ENCODE data around the gene CCDC90B. TPM values are rescaled to one million over a fixed set of nuclear protein-coding genes. Genes with fewer than 3 reads are reported as not detected.

The CCDC90B gene
- total and polyA plus RNA-seq, 10 of the 15 experiments (the other 5 are each of a cell fraction or from before 2014, with no cell fraction given) = 33.2 to 91.5 (median 59.2) TPM

GRCh38 chr11:83280256-83280655, 5.9 kb downstream of the CCDC90B start (continued):
- TF ChIP-seq PKNOX1 (IDR thresholded peaks at IDR 0.05) (no peak), RBBP5 (conservative IDR thresholded peaks at IDR 0.05) (no peak), PAX8 (IDR thresholded peaks at IDR 0.05) (no peak)

DNA sequence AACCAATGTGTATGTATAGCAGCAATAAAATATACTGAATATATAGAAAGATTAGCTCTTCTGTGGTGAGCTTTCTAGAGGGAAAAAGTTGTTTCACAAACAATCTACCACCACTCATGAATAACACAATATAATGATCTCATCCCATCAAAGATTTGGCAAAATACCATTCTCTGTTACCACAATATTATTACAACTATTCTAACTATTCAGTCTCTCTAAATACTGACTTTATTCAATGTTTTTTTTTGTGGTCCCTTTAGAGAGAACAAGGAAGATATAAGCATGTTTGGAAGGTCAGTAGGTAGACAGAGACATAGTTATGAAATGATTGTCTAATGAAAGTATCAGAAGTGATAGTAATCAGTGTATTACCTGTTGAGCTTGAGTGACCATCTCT, 7.8 kb downstream of the CCDC90B start:
- no peak for FAIRE-seq
- no peak overlapping the region for H3K9ac ChIP-seq (ENCODE audit: control insufficient read depth, insufficient read depth, low read length)
- intact Hi-C loops (cut with micrococcal nuclease; ENCODE audit: unreplicated experiment) = no loop called here
- POLR2A ChIA-PET = no interaction called here
- H4K20me1 ChIP-seq (ENCODE audit: control insufficient read depth, insufficient read depth) = no peaks in the 10 kb centered on the region
- SMC1A ChIA-PET (ENCODE audit: uncharacterized antibody, unreplicated experiment) = no interaction called here
- H3K79me2 ChIP-seq (ENCODE audit: control insufficient read depth, insufficient read depth, low read length) = peaks cover 9% of the 10 kb centered on the region
- DNase-seq (ENCODE audit: low read depth, low spot score) = no peak
- no peak overlapping the region for H2AFZ ChIP-seq (ENCODE audit: control insufficient read depth, low read depth, low read length)
- peaks cover 0 to 13% of the 10 kb centered on the region in 2 experiments; a peak in 2 of 4 replicates for H3K36me3 ChIP-seq (ENCODE audit: control insufficient read depth in 2 of 2, insufficient read depth in 2 of 2, low read length in 1 of 2)
- no peaks in the 10 kb centered on the region for H3K4me1 ChIP-seq (ENCODE audit: control insufficient read depth, insufficient read depth, low read length)
- no peak overlapping the region for H3K27ac ChIP-seq (ENCODE audit: control insufficient read depth, insufficient read depth)
- H3K4me3 ChIP-seq = no peak overlapping the region
- TF ChIP-seq, protein P1, sequence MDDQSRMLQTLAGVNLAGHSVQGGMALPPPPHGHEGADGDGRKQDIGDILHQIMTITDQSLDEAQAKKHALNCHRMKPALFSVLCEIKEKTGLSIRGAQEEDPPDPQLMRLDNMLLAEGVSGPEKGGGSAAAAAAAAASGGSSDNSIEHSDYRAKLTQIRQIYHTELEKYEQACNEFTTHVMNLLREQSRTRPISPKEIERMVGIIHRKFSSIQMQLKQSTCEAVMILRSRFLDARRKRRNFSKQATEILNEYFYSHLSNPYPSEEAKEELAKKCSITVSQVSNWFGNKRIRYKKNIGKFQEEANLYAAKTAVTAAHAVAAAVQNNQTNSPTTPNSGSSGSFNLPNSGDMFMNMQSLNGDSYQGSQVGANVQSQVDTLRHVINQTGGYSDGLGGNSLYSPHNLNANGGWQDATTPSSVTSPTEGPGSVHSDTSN (IDR thresholded peaks at IDR 0.05; ENCODE audit: insufficient replicate concordance, low read depth, low read length) = no peak
- TF ChIP-seq ZNF24 (IDR thresholded peaks at IDR 0.05) (no peak), SRF (IDR thresholded peaks at IDR 0.05; ENCODE audit: low read depth in 2 of 2, low read length in 2 of 2) (no peak), HDAC2 (IDR thresholded peaks at IDR 0.05) (no peak), PAX8 (IDR thresholded peaks at IDR 0.05) (no peak), NFXL1 (IDR thresholded peaks at IDR 0.05; ENCODE audit: borderline replicate concordance) (no peak), KDM1A (IDR thresholded peaks at IDR 0.05; ENCODE audit: borderline replicate concordance) (no peak), CBFB (IDR thresholded peaks at IDR 0.05; ENCODE audit: low read depth) (no peak), SMAD5 (IDR thresholded peaks at IDR 0.05; ENCODE audit: low read depth) (no peak), SIX5 (IDR thresholded peaks at IDR 0.05; ENCODE audit: low read depth, low read length, severe bottlenecking) (no peak), TCF12 (IDR thresholded peaks at IDR 0.05; ENCODE audit: low read depth, low read length) (no peak), RELA (IDR thresholded peaks at IDR 0.05; ENCODE audit: borderline replicate concordance, partially characterized antibody) (no peak), NR2C2 (IDR thresholded peaks at IDR 0.05; ENCODE audit: borderline replicate concordance, control insufficient read depth, insufficient read length, low read depth) (no peak)
- TF ChIP-seq, protein P2, sequence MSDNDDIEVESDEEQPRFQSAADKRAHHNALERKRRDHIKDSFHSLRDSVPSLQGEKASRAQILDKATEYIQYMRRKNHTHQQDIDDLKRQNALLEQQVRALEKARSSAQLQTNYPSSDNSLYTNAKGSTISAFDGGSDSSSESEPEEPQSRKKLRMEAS (IDR thresholded peaks at IDR 0.05; ENCODE audit: low read depth, low read length) = no peak
- H3K4me2 ChIP-seq (ENCODE audit: control insufficient read depth, insufficient read depth) = no peak overlapping the region
- no TSS peak for BruUV-seq (replicated peaks)
- no peaks in the 10 kb centered on the region for H3K27me3 ChIP-seq (replicated peaks in 1 of 2; ENCODE audit: control insufficient read depth in 2 of 2, insufficient read depth in 2 of 2, low read length in 1 of 2)
- in situ Hi-C loops (cut with MboI) = no loop called here
- no peaks in the 10 kb centered on the region for H3K9me3 ChIP-seq (replicated peaks; ENCODE audit: control insufficient read depth, insufficient read depth, low read length)
- CTCF ChIA-PET = interaction anchor here (1.0 to 2.2 kb wide), 2 partner anchors 29 to 411 kb away, joined by 3 to 9 read pairs; no protein-coding TSS in a partner anchor
- ATAC-seq = no peak
- RAD21 ChIA-PET (ENCODE audit: unreplicated experiment) = no interaction called here
